Activated CD8-positive, alpha-beta memory T cell treated with anti-CD3 and anti-CD28 coated beads, Interleukin-2, amount 50 U/mL, for 4 hours (primary cell): Measurements from ENCODE around the gene SFRP5.

Source experiments
- DNase-seq: peaks from one replicate; pipeline ENCODE4 v3.0.0-alpha.2; 2020

SFRP5 gene

GRCh38 chr10:97734021-97734420 lies 37.8 kb downstream of the SFRP5 start:
- DNase-seq: no peak

GRCh38 chr10:97733256-97733655 lies 38.5 kb downstream of the SFRP5 start:
- no peak for DNase-seq

- no peak for DNase-seq
Measured at GRCh38 chr10:97732052-97732359, 39.8 kb downstream of the SFRP5 start.

- peak; percentile 61 for DNase-seq
Measured at GRCh38 chr10:97731346-97732051, 40.3 kb downstream of the SFRP5 start.

- no peak for DNase-seq
Measured at GRCh38 chr10:97729014-97729413, 42.8 kb downstream of the SFRP5 start.

GRCh38 chr10:97726636-97727178 lies 45.1 kb downstream of the SFRP5 start:
- no peak for DNase-seq

- DNase-seq: no peak
Measured at GRCh38 chr10:97724341-97724941, 47.4 kb downstream of the SFRP5 start.

- no peak for DNase-seq
Measured at GRCh38 chr10:97723001-97723400, 48.8 kb downstream of the SFRP5 start.

- no peak for DNase-seq
Measured at GRCh38 chr10:97721871-97722780, 49.7 kb downstream of the SFRP5 start.

- DNase-seq: no peak
Measured at GRCh38 chr10:97719602-97720001, 52.2 kb downstream of the SFRP5 start.

GRCh38 chr10:97718659-97719142 lies 53.1 kb downstream of the SFRP5 start:
- DNase-seq: no peak

- no peak for DNase-seq
Measured at GRCh38 chr10:97718178-97718577, 53.6 kb downstream of the SFRP5 start.

GRCh38 chr10:97717627-97718026 lies 54.2 kb downstream of the SFRP5 start:
- no peak for DNase-seq
